Lung (tissue), 12 donors: ENCODE measurements around the gene EHD4. TPM values are rescaled to one million over a fixed set of nuclear protein-coding genes. Genes with fewer than 3 reads are reported as not detected.

Source experiments
- ATAC-seq: fragments of 200-7000 bp; cut with Tn5 transposase; one replicate; pipeline ENCODE4 v1.9.1; 2020; ENCODE audit warnings: moderate number of reproducible peaks; ENCODE audit not compliant: insufficient read depth, low FRiP score
- DNase-seq, 3 donors: peaks; one replicate each; pipeline ENCODE4 v3.0.0-alpha.2; 2013 to 2017
- H3K27ac ChIP-seq, 2 donors: one replicate each; pipeline ENCODE4 v1.5.1; 2013; ENCODE audit warnings: mild to moderate bottlenecking in 2 of 2, moderate library complexity in 2 of 2, control low read depth in 1 of 2, inconsistent platforms in 1 of 2, low read depth in 1 of 2, low read length in 1 of 2
- H3K27me3 ChIP-seq, 3 donors: one replicate each; pipeline ENCODE4 v1.5.1; 2013; ENCODE audit warnings: low read length in 2 of 3; ENCODE audit not compliant: control insufficient read depth in 3 of 3, insufficient read depth in 3 of 3
- H3K36me3 ChIP-seq, 4 donors: one replicate each; pipeline ENCODE4 v1.5.1; 2013; ENCODE audit warnings: low read length in 4 of 4, mild to moderate bottlenecking in 1 of 4, moderate library complexity in 1 of 4; ENCODE audit not compliant: control insufficient read depth in 4 of 4, insufficient read depth in 4 of 4
- H3K4me1 ChIP-seq, 5 donors: one replicate each; pipeline ENCODE4 v1.5.1; 2013; ENCODE audit warnings: low read length in 5 of 5, mild to moderate bottlenecking in 2 of 5, moderate library complexity in 1 of 5; ENCODE audit not compliant: control insufficient read depth in 5 of 5, insufficient read depth in 5 of 5
- H3K4me3 ChIP-seq: one replicate; pipeline ENCODE4 v1.5.1; 2013; ENCODE audit warnings: mild to moderate bottlenecking, control low read depth, moderate library complexity
- H3K9ac ChIP-seq, 2 donors: one replicate each; pipeline ENCODE4 v1.5.1; 2013; ENCODE audit warnings: low read length in 2 of 2, control low read depth in 1 of 2; ENCODE audit not compliant: insufficient read depth in 1 of 2
- H3K9me3 ChIP-seq, 4 donors: one replicate each; pipeline ENCODE4 v1.5.1; 2013; ENCODE audit warnings: low read length in 3 of 4, mild to moderate bottlenecking in 1 of 4, moderate library complexity in 1 of 4; ENCODE audit not compliant: control insufficient read depth in 4 of 4, insufficient read depth in 3 of 4
- WGBS, 2 donors: extraction: QIAGEN DNeasy Blood & Tissue Kit; methylation state at CpG; one replicate each; pipeline ENCODE4 v1.1.7; 2013; 5-methylcytosine and 5-hydroxymethylcytosine counted together
- polyA plus RNA-seq, 2 donors: library from polyadenylated mRNA; stranded (reverse); fragments of 200-250 nt; gene quantifications; one replicate each; pipeline ENCODE4 v1.2.1, GENCODE V29; 2013
- total RNA-seq, 2 donors: library from RNA; depleted of rRNA in 1 of 2; stranded (reverse); fragments of >200 nt in 1 of 2; gene quantifications; one replicate each; pipeline ENCODE4 v1.2.1, GENCODE V29; 2014 to 2021
- TF ChIP-seq, protein P1 (sequence below): IDR thresholded peaks from 2 replicates; pipeline ENCODE4 v1.5.1; 2012; ENCODE audit warnings: mild to moderate bottlenecking; ENCODE audit errors: control extremely low read depth, extremely low read depth
- donor health status: control.
- donor health status: control.
- donor health status: Bipolar disorder and iron deficiency.
- donor health status: healthy.
- donor health status: DM: yes; HTN: yes; CAD: no.

Gene EHD4
- total and polyA plus RNA-seq, 4 donors = 16.4 to 36.3 (median 25.9) TPM

DNA sequence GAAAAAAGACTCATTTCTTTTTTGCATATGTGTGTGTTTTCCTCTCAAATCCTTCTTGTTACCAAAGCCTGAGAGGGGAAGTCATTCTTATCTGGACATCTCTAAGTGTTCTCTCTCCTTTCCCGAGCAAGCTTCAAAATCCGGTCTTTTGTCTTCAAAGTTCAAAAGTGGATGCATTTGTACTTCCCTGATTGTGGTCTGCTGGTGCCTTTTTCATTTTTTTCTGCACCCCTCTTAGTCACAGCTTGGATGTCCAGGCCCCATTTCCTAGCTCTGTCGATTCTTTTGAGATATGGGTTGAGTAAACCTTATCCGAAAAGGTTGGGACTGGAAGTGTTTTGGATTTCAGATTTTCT is 34.8 kb downstream of the EHD4 start:
- Histone ChIP-seq H3K4me1 (peaks cover 0 to 20% (median 7%) of the 10 kb centered on the region in 5 donors), H3K4me3 (no peak overlapping the region), H3K27me3 (no peaks in the 10 kb centered on the region), H3K9ac (no peak overlapping the region), H3K9me3 (no peaks in the 10 kb centered on the region), H3K27ac (peak overlapping the region; percentile 47 to 86), H3K36me3 (peaks cover 0 to 13% (median 0%) of the 10 kb centered on the region in 4 donors)
- ATAC-seq (no peak), DNase-seq (no peak)
- TF ChIP-seq, protein P1, sequence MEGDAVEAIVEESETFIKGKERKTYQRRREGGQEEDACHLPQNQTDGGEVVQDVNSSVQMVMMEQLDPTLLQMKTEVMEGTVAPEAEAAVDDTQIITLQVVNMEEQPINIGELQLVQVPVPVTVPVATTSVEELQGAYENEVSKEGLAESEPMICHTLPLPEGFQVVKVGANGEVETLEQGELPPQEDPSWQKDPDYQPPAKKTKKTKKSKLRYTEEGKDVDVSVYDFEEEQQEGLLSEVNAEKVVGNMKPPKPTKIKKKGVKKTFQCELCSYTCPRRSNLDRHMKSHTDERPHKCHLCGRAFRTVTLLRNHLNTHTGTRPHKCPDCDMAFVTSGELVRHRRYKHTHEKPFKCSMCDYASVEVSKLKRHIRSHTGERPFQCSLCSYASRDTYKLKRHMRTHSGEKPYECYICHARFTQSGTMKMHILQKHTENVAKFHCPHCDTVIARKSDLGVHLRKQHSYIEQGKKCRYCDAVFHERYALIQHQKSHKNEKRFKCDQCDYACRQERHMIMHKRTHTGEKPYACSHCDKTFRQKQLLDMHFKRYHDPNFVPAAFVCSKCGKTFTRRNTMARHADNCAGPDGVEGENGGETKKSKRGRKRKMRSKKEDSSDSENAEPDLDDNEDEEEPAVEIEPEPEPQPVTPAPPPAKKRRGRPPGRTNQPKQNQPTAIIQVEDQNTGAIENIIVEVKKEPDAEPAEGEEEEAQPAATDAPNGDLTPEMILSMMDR = no peak
- WGBS, 2 donors = 43% methylated on average over 4 of the region's 4 CpGs

DNA sequence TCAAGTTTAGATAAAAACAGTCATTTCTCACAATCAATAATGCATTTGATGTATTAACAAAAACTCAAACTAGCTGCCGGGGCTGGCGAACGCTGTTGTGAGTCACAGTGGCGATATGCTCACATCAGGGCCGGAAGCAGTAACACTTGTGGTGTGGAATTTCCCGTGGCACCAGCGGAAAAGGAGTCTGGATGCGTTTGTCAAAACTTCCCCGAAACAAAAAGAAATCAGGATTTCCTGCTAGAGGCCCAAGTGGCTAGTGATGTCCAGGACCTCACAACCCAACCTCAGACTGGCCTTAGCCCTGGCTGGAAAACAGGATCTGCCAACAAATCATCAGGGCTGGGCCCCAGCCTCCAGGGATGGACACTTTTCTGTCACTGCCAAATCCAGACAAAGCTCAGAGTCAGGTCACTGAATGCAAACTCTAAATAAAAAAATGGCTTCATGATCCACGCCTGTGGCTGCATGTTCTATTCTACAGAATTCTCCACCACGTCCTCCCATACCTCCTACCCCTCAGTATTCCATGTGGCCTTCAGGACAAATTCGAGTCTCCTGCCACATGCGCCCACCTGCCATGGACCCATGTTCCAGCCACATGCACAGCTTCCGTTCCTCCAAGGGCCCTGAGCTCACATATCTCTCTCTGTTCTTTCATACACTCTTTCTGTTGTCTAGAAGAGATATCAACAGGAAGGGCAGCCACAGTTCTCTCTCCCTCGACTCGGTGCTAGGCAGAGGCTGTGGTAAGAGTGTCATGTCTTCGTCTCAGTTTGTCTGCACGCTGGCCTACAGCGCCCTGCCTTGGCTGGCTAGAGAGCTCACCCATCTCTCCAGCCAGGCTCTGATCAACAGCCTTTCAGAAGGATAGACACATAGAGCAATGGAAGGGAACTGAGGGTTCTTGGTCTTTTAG is 35.4 kb downstream of the EHD4 start:
- no peak for ATAC-seq
- Histone ChIP-seq H3K4me1 (peaks cover 0 to 23% (median 7%) of the 10 kb centered on the region in 5 donors), H3K27me3 (no peaks in the 10 kb centered on the region), H3K9me3 (no peaks in the 10 kb centered on the region), H3K4me3 (no peak overlapping the region), H3K9ac (no peak overlapping the region), H3K27ac (peak overlapping the region; percentile 47 to 86), H3K36me3 (peaks cover 0 to 14% (median 0%) of the 10 kb centered on the region in 4 donors)
- DNase-seq = peak in 2 of 3 donors; percentile 33 to 41
- WGBS, 2 donors = 42 to 48% methylated on average over 19 of the region's 19 CpGs
- TF ChIP-seq, protein P1 = no peak

GRCh38 chr15:41936155-41936554 is 36.2 kb downstream of the EHD4 start:
- H3K4me1 ChIP-seq = peaks cover 0 to 25% (median 7%) of the 10 kb centered on the region in 5 donors
- H3K4me3 ChIP-seq = no peak overlapping the region
- H3K9ac ChIP-seq = no peak overlapping the region
- peak overlapping the region in 1 of 2 donors; percentile 87 for H3K27ac ChIP-seq
- no peaks in the 10 kb centered on the region for H3K9me3 ChIP-seq
- ATAC-seq = no peak
- H3K36me3 ChIP-seq = peaks cover 0 to 10% (median 0%) of the 10 kb centered on the region in 4 donors
- 86 to 93% methylated on average over 3 of the region's 3 CpGs for WGBS, 2 donors
- TF ChIP-seq, protein P1 = no peak
- DNase-seq = no peak
- no peaks in the 10 kb centered on the region for H3K27me3 ChIP-seq
